Colonic mucosa (tissue), 4 donors: Measurements from ENCODE around the gene NUMB. TPM values are rescaled to one million over a fixed set of nuclear protein-coding genes. Genes with fewer than 3 reads are reported as not detected.

ENCODE experiments used
- DNase-seq: peaks from one replicate; pipeline ENCODE4 v3.0.0-alpha.2; 2020
- H3K27ac ChIP-seq: fragments of 200-600 bp; one replicate; pipeline ENCODE4 v1.8.0; 2021
- H3K27me3 ChIP-seq: fragments of 200-600 bp; one replicate; pipeline ENCODE4 v1.8.0; 2021
- H3K36me3 ChIP-seq: fragments of 200-600 bp; one replicate; pipeline ENCODE4 v1.8.0; 2021
- H3K4me1 ChIP-seq: fragments of 200-600 bp; one replicate; pipeline ENCODE4 v1.8.0; 2021; ENCODE audit warnings: mild to moderate bottlenecking
- H3K4me3 ChIP-seq: fragments of 200-600 bp; one replicate; pipeline ENCODE4 v1.8.0; 2021
- H3K9ac ChIP-seq, 2 donors: one replicate each; pipeline ENCODE4 v1.7.0; 2013; ENCODE audit warnings: control low read depth in 2 of 2, low read depth in 2 of 2, low read length in 2 of 2
- H3K9me3 ChIP-seq: fragments of 200-600 bp; one replicate; pipeline ENCODE4 v1.8.0; 2021
- CTCF ChIP-seq: fragments of 200-600 bp; IDR thresholded peaks from one replicate; pipeline ENCODE4 v1.8.0; 2022; ENCODE audit warnings: antibody characterized with exemption, mild to moderate bottlenecking
- intact Hi-C: fragments of 100-400 bp; cut with DNase I; formaldehyde crosslinking; loops from one replicate; pipeline ENCODE4 v1.14.1; 2022
- total RNA-seq, 2 donors: library from RNA; stranded (reverse); fragmentation: NEBNext Ultra II Directional in 1 of 2; extraction: Animal tissue kit (Norgen Biotek cat#: 25700) in 1 of 2; gene quantifications; one replicate each; pipeline ENCODE4 v1.2.1, GENCODE V29; 2021
- donor health status: healthy.
- donor health status: DM: no; HTN: no; CAD: no.
- donor health status: DM: no; HTN: no; CAD: no.

NUMB gene
- total RNA-seq, 2 donors from 2014 or later: 83.1 to 116 TPM

GRCh38 chr14:73305499-73305898 is 152.8 kb downstream of the NUMB start:
- DNase-seq: no peak
- TF ChIP-seq CTCF: no peak
- Histone ChIP-seq H3K4me1 (no peaks in the 10 kb centered on the region), H3K9ac (no peak overlapping the region), H3K27ac (no peak overlapping the region), H3K4me3 (no peak overlapping the region), H3K27me3 (no peaks in the 10 kb centered on the region), H3K9me3 (no peaks in the 10 kb centered on the region), H3K36me3 (no peaks in the 10 kb centered on the region)
- intact Hi-C loops: no loop called here

GRCh38 chr14:73295198-73295796 is 163.0 kb downstream of the NUMB start:
- no peaks in the 10 kb centered on the region for H3K27me3 ChIP-seq
- peak; percentile 61 for TF ChIP-seq CTCF
- H3K9me3 ChIP-seq: no peaks in the 10 kb centered on the region
- H3K9ac ChIP-seq: no peak overlapping the region
- H3K4me3 ChIP-seq: no peak overlapping the region
- DNase-seq: no peak
- peaks cover 5% of the 10 kb centered on the region for H3K4me1 ChIP-seq
- H3K36me3 ChIP-seq: no peaks in the 10 kb centered on the region
- no peak overlapping the region for H3K27ac ChIP-seq
- intact Hi-C loops: loop anchor here (5.0 kb wide), 1 partner anchor 177 kb away; no protein-coding TSS in a partner anchor

GRCh38 chr14:73293782-73294781 is 164.3 kb downstream of the NUMB start:
- Histone ChIP-seq H3K9me3 (no peaks in the 10 kb centered on the region), H3K4me1 (no peaks in the 10 kb centered on the region), H3K9ac (no peak overlapping the region), H3K27me3 (no peaks in the 10 kb centered on the region), H3K4me3 (no peak overlapping the region), H3K27ac (no peak overlapping the region), H3K36me3 (no peaks in the 10 kb centered on the region)
- TF ChIP-seq CTCF: no peak
- no peak for DNase-seq
- intact Hi-C loops: no loop called here

GRCh38 chr14:73290279-73290678 is 168.1 kb downstream of the NUMB start:
- H3K27me3 ChIP-seq: no peaks in the 10 kb centered on the region
- no peak overlapping the region for H3K9ac ChIP-seq
- no peak overlapping the region for H3K4me3 ChIP-seq
- no peak for TF ChIP-seq CTCF
- H3K36me3 ChIP-seq: no peaks in the 10 kb centered on the region
- no peaks in the 10 kb centered on the region for H3K9me3 ChIP-seq
- DNase-seq: no peak
- H3K27ac ChIP-seq: no peak overlapping the region
- H3K4me1 ChIP-seq: no peaks in the 10 kb centered on the region
- intact Hi-C loops: no loop called here

GRCh38 chr14:73289729-73290128 is 168.6 kb downstream of the NUMB start:
- no peak for DNase-seq
- no peak for TF ChIP-seq CTCF
- intact Hi-C loops: no loop called here
- Histone ChIP-seq H3K9ac (no peak overlapping the region), H3K36me3 (no peaks in the 10 kb centered on the region), H3K9me3 (no peaks in the 10 kb centered on the region), H3K4me1 (no peaks in the 10 kb centered on the region), H3K27ac (no peak overlapping the region), H3K4me3 (no peak overlapping the region), H3K27me3 (no peaks in the 10 kb centered on the region)
